Pancreas (tissue), 10 donors: ENCODE results near the gene CHD5. TPM values are rescaled to one million over a fixed set of nuclear protein-coding genes. Genes with fewer than 3 reads are reported as not detected.

Experiments used
- ATAC-seq, 4 donors: fragments of 200-7000 bp; cut with Tn5 transposase; one replicate each; pipeline versions ENCODE4 v1.8.0 to v1.9.1; 2020; ENCODE audit warnings: mild to moderate bottlenecking in 4 of 4, moderate library complexity in 4 of 4
- DNase-seq, 6 donors: peaks; one replicate each; pipeline ENCODE4 v3.0.0-alpha.2; 2020
- FAIRE-seq: peaks from 2 replicates; lab custom pipeline; 2012; peaks lifted over from hg19 to GRCh38; lab: Jason Lieb, UNC
- H3K27ac ChIP-seq, 4 donors: fragments of 200-600 bp; sonication (generic); 1 replicate in 3 of 4; 2 replicates in 1 of 4; pipeline versions ENCODE4 v1.5.0 to v1.8.0; 2020
- H3K27me3 ChIP-seq, 4 donors: fragments of 200-600 bp; one replicate each; pipeline ENCODE4 v1.8.0; 2021
- H3K36me3 ChIP-seq, 3 donors: fragments of 200-600 bp; sonication (generic) in 1 of 3; one replicate each; pipeline versions ENCODE4 v1.5.0 to v1.8.0; 2020 to 2021
- H3K4me1 ChIP-seq, 3 donors: fragments of 200-600 bp; one replicate each; pipeline ENCODE4 v1.8.0; 2021
- H3K4me3 ChIP-seq, 4 donors: fragments of 200-600 bp; sonication (generic) in 2 of 4; one replicate each; pipeline versions ENCODE4 v1.5.0 to v1.8.0; 2020 to 2021
- H3K9me3 ChIP-seq, 4 donors: fragments of 200-600 bp; one replicate each; pipeline ENCODE4 v1.8.0; 2021
- WGBS, 2 donors: extraction: QIAGEN DNeasy Blood & Tissue Kit; methylation state at CpG; one replicate each; pipeline ENCODE4 v1.1.7; 2013; 5-methylcytosine and 5-hydroxymethylcytosine counted together
- intact Hi-C, 3 donors: fragments of 100-400 bp; cut with DNase I; formaldehyde crosslinking; loops; one replicate each; pipeline versions ENCODE4 v1.11.1 to v1.14.2; 2022
- polyA plus RNA-seq, 2 donors: library from polyadenylated mRNA; stranded (reverse); fragments of 200-250 nt; gene quantifications; one replicate each; pipeline ENCODE4 v1.2.3, GENCODE V29; 2013
- total RNA-seq, 6 donors: library from RNA; stranded (reverse); fragmentation: NEBNext Ultra II Directional in 4 of 6; extraction: Animal tissue kit (Norgen Biotek cat#: 25700) in 4 of 6; gene quantifications; one replicate each; pipeline versions ENCODE4 v1.2.1 to v1.2.4, GENCODE V29; 2021 to 2023
- TF ChIP-seq, protein P1 (sequence below), 4 donors: fragments of 200-600 bp; sonication (generic) in 3 of 4; IDR thresholded peaks; one replicate each; pipeline versions ENCODE4 v1.5.0 to v1.8.0; 2021; ENCODE audit warnings: antibody characterized with exemption in 4 of 4
- donor health status: healthy with polysubstance abuse.
- donor health status: DM: no; HTN: no; CAD: no; lungs with moderate emphysema.
- donor health status: DM: no; HTN: no; CAD: no.
- donor health status: control.
- donor health status: control.
- donor health status: Bipolar disorder and iron deficiency.
- donor health status: DM: yes; HTN: yes; CAD: no.
- donor health status: DM: no; HTN: no; CAD: no.
- donor health status: DM: no; HTN: no; CAD: no.
- donor health status: DM: yes; HTN: yes; CAD: no.

CHD5 gene
- total and polyA plus RNA-seq, 8 donors: 0.09 to 2.9 (median 0.40) TPM

DNA sequence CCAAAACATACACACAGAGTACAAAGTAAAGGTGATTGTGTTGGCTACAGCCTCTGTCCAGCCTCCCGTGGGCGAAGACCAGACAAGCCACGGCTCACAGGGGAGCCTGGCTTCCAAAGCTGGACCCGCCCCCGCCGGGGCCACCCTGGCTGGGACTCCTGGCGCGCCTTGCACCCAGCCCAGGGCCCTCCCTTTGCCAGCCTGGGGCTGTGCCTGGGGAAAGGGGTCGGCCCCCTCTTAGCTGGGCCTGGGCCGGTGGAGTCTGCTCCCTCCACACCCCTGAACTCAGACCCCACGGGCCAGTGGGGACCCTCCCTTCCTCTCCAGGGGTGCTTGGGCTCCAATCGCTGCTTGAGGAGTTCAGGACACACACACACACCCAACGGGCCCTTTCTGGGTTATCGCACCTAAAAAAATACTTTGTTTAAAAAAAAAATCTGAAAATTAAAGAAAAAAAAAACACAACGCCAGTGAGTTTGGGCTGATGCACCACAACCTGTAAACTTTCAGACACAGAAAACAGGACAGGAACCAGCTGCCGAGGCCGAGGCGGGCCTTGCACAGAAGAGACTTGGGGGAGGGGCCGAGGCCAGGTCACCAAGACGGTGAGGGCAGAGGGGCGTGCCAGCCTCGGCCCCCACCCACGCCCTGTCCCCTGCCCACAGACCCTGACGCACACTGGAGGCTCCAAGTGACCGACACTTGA lies 78.1 kb downstream of the CHD5 start:
- DNase-seq (peak in 2 of 6 donors; percentile 6 to 45), FAIRE-seq (no peak), ATAC-seq (no peak)
- Histone ChIP-seq H3K27me3 (no peaks in the 10 kb centered on the region), H3K4me3 (no peak overlapping the region), H3K36me3 (no peaks in the 10 kb centered on the region), H3K9me3 (no peaks in the 10 kb centered on the region), H3K27ac (no peak overlapping the region), H3K4me1 (no peaks in the 10 kb centered on the region)
- intact Hi-C loops: no loop called here
- TF ChIP-seq, protein P1, sequence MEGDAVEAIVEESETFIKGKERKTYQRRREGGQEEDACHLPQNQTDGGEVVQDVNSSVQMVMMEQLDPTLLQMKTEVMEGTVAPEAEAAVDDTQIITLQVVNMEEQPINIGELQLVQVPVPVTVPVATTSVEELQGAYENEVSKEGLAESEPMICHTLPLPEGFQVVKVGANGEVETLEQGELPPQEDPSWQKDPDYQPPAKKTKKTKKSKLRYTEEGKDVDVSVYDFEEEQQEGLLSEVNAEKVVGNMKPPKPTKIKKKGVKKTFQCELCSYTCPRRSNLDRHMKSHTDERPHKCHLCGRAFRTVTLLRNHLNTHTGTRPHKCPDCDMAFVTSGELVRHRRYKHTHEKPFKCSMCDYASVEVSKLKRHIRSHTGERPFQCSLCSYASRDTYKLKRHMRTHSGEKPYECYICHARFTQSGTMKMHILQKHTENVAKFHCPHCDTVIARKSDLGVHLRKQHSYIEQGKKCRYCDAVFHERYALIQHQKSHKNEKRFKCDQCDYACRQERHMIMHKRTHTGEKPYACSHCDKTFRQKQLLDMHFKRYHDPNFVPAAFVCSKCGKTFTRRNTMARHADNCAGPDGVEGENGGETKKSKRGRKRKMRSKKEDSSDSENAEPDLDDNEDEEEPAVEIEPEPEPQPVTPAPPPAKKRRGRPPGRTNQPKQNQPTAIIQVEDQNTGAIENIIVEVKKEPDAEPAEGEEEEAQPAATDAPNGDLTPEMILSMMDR (IDR thresholded peaks at IDR 0.05): no peak
- 28 to 44% methylated on average over 25 of the region's 25 CpGs for WGBS, 2 donors

DNA sequence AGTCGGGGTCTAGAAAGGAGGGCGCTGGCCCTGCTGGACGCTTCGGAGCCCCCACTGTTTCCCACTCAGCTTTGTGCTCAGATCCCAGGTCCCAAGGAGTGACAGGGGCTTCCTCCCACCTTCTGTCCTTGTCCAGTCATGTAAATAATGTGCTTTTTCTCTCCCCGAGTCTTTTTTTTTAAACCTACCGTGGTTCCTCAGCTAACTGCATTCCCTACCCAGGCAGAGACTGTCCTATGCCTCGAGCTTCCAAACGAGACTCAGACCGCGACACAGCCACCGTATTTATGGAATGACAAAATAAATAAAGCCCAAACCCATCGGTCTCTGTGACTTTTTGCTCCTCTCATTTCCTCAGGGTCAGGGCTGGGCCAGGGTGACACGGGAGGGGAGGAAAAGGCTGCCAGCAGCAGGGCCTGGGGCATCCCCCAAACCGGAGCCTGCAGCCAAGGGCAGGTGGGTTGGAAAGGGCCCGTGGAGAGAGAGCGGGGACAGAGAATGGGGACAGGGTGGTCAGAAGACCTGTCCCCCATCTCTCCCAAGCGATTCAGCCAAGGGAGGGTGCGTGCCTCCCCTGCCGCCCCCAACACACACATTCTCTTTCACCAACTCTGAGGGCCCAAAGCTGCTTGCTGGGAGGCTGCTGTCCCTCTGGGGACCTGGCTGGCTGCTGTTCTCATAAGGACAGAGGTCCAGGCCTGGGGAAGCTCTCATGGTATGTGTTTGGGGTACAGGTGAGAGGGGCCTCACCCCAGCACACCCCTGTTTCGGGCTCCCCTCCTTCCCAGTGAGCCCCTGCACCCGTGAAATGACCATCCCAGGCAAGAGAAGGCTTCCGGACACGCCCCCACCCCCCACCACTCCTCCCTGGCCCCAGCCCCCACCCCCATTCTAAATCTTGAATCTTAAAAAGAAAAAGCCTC lies 79.0 kb downstream of the CHD5 start:
- H3K4me3 ChIP-seq: no peak overlapping the region

DNA sequence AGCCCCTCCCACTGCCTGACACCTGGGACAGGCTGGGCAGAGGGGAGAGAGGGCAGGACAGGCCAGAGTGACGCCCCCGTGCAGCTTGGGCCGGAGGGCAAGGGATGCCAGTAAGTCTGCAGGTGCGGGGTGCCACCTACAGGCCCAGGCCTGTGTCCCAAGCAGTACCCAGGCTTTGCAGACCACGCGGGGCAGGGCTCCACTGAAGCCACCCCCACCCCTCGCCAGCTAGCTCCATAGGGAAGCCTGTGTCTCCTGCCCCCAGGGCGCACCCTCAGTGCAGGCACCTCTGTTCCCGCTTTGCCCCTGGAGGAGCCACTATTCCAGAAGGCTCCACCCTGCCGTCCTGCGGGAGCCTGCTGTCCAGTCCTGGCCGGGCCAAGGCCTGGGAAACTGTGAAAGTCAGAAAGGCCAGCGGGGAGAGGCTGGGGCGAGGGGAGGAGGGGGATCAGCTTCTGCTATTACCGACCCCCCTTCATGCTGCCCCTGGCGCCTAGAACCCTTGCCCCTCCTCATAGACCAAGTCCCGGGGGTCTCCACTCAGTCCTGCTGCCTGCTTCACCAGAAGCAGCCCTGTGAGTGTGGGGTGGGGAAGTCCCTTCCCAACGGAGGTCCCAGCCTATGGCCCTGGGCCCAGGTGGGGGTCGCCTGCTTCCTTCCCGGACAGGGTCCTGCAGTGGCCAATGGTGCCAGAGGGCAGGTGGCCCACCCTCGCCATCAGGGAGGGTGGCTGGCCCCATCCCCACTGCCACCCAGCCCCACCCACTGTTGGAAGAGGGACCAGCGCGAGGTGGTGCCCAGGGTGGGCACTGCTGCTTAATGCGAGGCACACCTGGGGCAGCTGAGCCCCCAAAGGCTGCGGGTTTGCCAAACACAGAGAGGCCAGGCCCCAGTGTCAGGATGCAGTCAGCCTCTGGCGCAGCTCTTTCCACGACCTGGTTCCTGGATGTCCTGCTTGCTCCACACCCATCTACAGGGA lies 80.0 kb downstream of the CHD5 start:
- no peak overlapping the region for H3K4me3 ChIP-seq
- no peaks in the 10 kb centered on the region for H3K4me1 ChIP-seq
- WGBS, 2 donors: 47 to 61% methylated on average over 24 to 27 of the region's 27 CpGs
- no peaks in the 10 kb centered on the region for H3K27me3 ChIP-seq
- ATAC-seq (peak in 2 of 4 donors; percentile 12 to 24), DNase-seq (peak in 3 of 6 donors; percentile 20 to 58 (median 52)), FAIRE-seq (no peak)
- intact Hi-C loops: no loop called here
- TF ChIP-seq, protein P1 (IDR thresholded peaks at IDR 0.05): no peak
- no peak overlapping the region for H3K27ac ChIP-seq
- H3K9me3 ChIP-seq: no peaks in the 10 kb centered on the region
- no peaks in the 10 kb centered on the region for H3K36me3 ChIP-seq

More for the DNA sequence above, 79.0 kb downstream of the CHD5 start:
- ATAC-seq: no peak
- no peaks in the 10 kb centered on the region for H3K4me1 ChIP-seq
- no peak for FAIRE-seq
- no peak overlapping the region for H3K27ac ChIP-seq
- intact Hi-C loops: no loop called here
- DNase-seq: peak in 2 of 6 donors; percentile 5 to 44
- H3K36me3 ChIP-seq: no peaks in the 10 kb centered on the region
- no peaks in the 10 kb centered on the region for H3K9me3 ChIP-seq
- TF ChIP-seq, protein P1 (IDR thresholded peaks at IDR 0.05): no peak
- H3K27me3 ChIP-seq: no peaks in the 10 kb centered on the region
- 32 to 35% methylated on average over 23 of the region's 23 CpGs for WGBS, 2 donors

DNA sequence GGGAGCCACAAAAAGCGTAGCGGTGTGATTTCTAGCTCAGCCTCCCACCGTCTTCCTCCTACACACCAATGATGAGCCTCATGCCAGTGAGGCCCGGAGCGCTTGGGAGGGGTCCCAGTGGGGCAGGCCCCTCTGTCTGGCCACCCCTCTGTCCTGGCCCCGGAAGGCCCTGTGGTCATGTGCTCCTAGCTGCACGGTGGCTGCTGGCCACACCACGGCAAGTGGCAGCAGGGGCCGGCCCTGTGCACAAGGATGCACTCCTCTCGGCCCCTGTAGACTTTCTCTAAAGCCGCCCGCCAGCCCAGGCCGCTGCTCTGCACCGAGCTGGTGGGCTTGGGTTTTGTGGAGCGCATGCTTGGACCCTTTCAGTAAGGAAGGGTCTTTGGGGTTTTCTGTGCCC lies 80.8 kb downstream of the CHD5 start:
- H3K9me3 ChIP-seq: no peaks in the 10 kb centered on the region
- TF ChIP-seq, protein P1 (IDR thresholded peaks at IDR 0.05): no peak
- no peaks in the 10 kb centered on the region for H3K36me3 ChIP-seq
- FAIRE-seq (no peak), DNase-seq (peak in 2 of 6 donors; percentile 14 to 41), ATAC-seq (no peak)
- no peaks in the 10 kb centered on the region for H3K4me1 ChIP-seq
- intact Hi-C loops: no loop called here
- H3K27me3 ChIP-seq: no peaks in the 10 kb centered on the region
- no peak overlapping the region for H3K4me3 ChIP-seq
- H3K27ac ChIP-seq: no peak overlapping the region
- 76 to 81% methylated on average over 15 of the region's 15 CpGs for WGBS, 2 donors
